Right atrium auricular region (tissue), 2 donors: ENCODE measurements around the gene COL25A1. TPM values are rescaled to one million over a fixed set of nuclear protein-coding genes. Genes with fewer than 3 reads are reported as not detected.

Experiments used
- DNase-seq: peaks from one replicate; pipeline ENCODE4 v3.0.0-alpha.2; 2019; ENCODE audit warnings: low spot score
- H3K27ac ChIP-seq, 2 donors: fragments of 200-600 bp; sonication (generic); 1 replicate in 1 of 2; 2 replicates in 1 of 2; pipeline ENCODE4 v1.5.1; 2016 to 2019
- H3K27me3 ChIP-seq, 2 donors: fragments of 200-600 bp; sonication (generic); one replicate each; pipeline versions ENCODE4 v1.5.1 to v1.6.0; 2017 to 2019
- H3K36me3 ChIP-seq: fragments of 200-600 bp; sonication (generic); one replicate; pipeline ENCODE4 v1.5.1; 2016
- H3K4me1 ChIP-seq, 2 donors: fragments of 200-600 bp; sonication (generic); one replicate each; pipeline versions ENCODE4 v1.5.1 to v1.6.0; 2017 to 2019
- H3K4me3 ChIP-seq, 2 donors: fragments of 200-600 bp; sonication (generic); 1 replicate in 1 of 2; 2 replicates in 1 of 2; pipeline ENCODE4 v1.5.1; 2017 to 2019; ENCODE audit warnings: mild to moderate bottlenecking in 1 of 2, moderate library complexity in 1 of 2
- H3K9me3 ChIP-seq, 2 donors: fragments of 200-600 bp; sonication (generic); one replicate each; pipeline ENCODE4 v1.5.1; 2019
- CTCF ChIP-seq, 2 donors: fragments of 200-600 bp; sonication (generic); IDR thresholded peaks; one replicate each; pipeline ENCODE4 v1.5.1; 2019; ENCODE audit warnings: antibody characterized with exemption in 2 of 2
- total RNA-seq, 2 donors: library from RNA; depleted of rRNA; stranded (reverse); fragments of >200 nt; gene quantifications; one replicate each; pipeline ENCODE4 v1.1.0, GENCODE V29; 2016

The COL25A1 gene
- total RNA-seq, 2 donors from 2014 or later: 0.26 to 0.59 TPM

- Histone ChIP-seq H3K27me3 (no peaks in the 10 kb centered on the region), H3K27ac (no peak overlapping the region), H3K4me3 (no peak overlapping the region), H3K9me3 (no peaks in the 10 kb centered on the region), H3K4me1 (peaks cover 0 to 17% of the 10 kb centered on the region in 2 donors), H3K36me3 (no peaks in the 10 kb centered on the region)
- no peak for DNase-seq
- no peak for TF ChIP-seq CTCF (IDR thresholded peaks at IDR 0.05)
Measured at GRCh38 chr4:108828620-108829019, 473.8 kb downstream of the COL25A1 start.

GRCh38 chr4:108825737-108826136, 476.7 kb downstream of the COL25A1 start:
- Histone ChIP-seq H3K4me1 (peaks cover 0 to 12% of the 10 kb centered on the region in 2 donors), H3K27me3 (no peaks in the 10 kb centered on the region), H3K27ac (no peak overlapping the region), H3K36me3 (no peaks in the 10 kb centered on the region), H3K9me3 (no peaks in the 10 kb centered on the region), H3K4me3 (no peak overlapping the region)
- no peak for DNase-seq
- TF ChIP-seq CTCF (IDR thresholded peaks at IDR 0.05): no peak

- TF ChIP-seq CTCF (IDR thresholded peaks at IDR 0.05): no peak
- H3K4me3 ChIP-seq: no peak overlapping the region
- no peaks in the 10 kb centered on the region for H3K27me3 ChIP-seq
- H3K4me1 ChIP-seq: no peaks in the 10 kb centered on the region
- no peak for DNase-seq
- no peaks in the 10 kb centered on the region for H3K9me3 ChIP-seq
- no peak overlapping the region for H3K27ac ChIP-seq
- H3K36me3 ChIP-seq: no peaks in the 10 kb centered on the region
Measured at GRCh38 chr4:108821351-108821930, 481.0 kb downstream of the COL25A1 start.

- TF ChIP-seq CTCF (IDR thresholded peaks at IDR 0.05): no peak
- Histone ChIP-seq H3K9me3 (no peaks in the 10 kb centered on the region), H3K27ac (no peak overlapping the region), H3K4me3 (no peak overlapping the region), H3K27me3 (no peaks in the 10 kb centered on the region), H3K4me1 (no peaks in the 10 kb centered on the region), H3K36me3 (no peaks in the 10 kb centered on the region)
- no peak for DNase-seq
Measured at GRCh38 chr4:108820492-108821350, 481.7 kb downstream of the COL25A1 start.

GRCh38 chr4:108814326-108814725, 488.1 kb downstream of the COL25A1 start:
- no peak for DNase-seq
- no peak overlapping the region for H3K4me3 ChIP-seq
- TF ChIP-seq CTCF (IDR thresholded peaks at IDR 0.05): no peak
- no peak overlapping the region for H3K27ac ChIP-seq
- no peaks in the 10 kb centered on the region for H3K27me3 ChIP-seq
- no peaks in the 10 kb centered on the region for H3K36me3 ChIP-seq
- H3K4me1 ChIP-seq: no peaks in the 10 kb centered on the region
- no peaks in the 10 kb centered on the region for H3K9me3 ChIP-seq
